Activated CD8-positive, alpha-beta memory T cell treated with anti-CD3 and anti-CD28 coated beads for 4 hours (primary cell): ENCODE measurements around the gene GHRHR.

Experiments
- DNase-seq, 2 donors: peaks; one replicate each; pipeline ENCODE4 v3.0.0-alpha.2; 2020; ENCODE audit warnings: low read depth in 2 of 2

Gene GHRHR

GRCh38 chr7:30968747-30969603 lies 5.2 kb downstream of the GHRHR start:
- DNase-seq, result no peak

GRCh38 chr7:30969604-30969970 lies 5.8 kb downstream of the GHRHR start:
- no peak for DNase-seq

GRCh38 chr7:30970074-30970473 lies 6.3 kb downstream of the GHRHR start:
- no peak for DNase-seq

- DNase-seq, result no peak
Observed at GRCh38 chr7:30970594-30971094, 6.9 kb downstream of the GHRHR start.

- DNase-seq, result no peak
Observed at GRCh38 chr7:30971440-30971839, 7.7 kb downstream of the GHRHR start.

- DNase-seq, result no peak
Observed at GRCh38 chr7:30971840-30972563, 8.2 kb downstream of the GHRHR start.

- DNase-seq, result no peak
Observed at GRCh38 chr7:30973292-30973691, 9.5 kb downstream of the GHRHR start.

- DNase-seq, result no peak
Observed at GRCh38 chr7:30973791-30974604, 10.2 kb downstream of the GHRHR start.

- no peak for DNase-seq
Observed at GRCh38 chr7:30974605-30975255, 11.0 kb downstream of the GHRHR start.

- no peak for DNase-seq
Observed at GRCh38 chr7:30975256-30975899, 11.6 kb downstream of the GHRHR start.

GRCh38 chr7:30976381-30976780 lies 12.6 kb downstream of the GHRHR start:
- DNase-seq, result no peak

GRCh38 chr7:30977222-30977621 lies 13.5 kb downstream of the GHRHR start:
- no peak for DNase-seq

- no peak for DNase-seq
Observed at GRCh38 chr7:30977896-30978564, 14.3 kb downstream of the GHRHR start.

GRCh38 chr7:30979027-30979426 lies 15.3 kb downstream of the GHRHR start:
- DNase-seq, result no peak

- DNase-seq, result no peak
Observed at GRCh38 chr7:30980194-30980593, 16.4 kb downstream of the GHRHR start.

GRCh38 chr7:30980751-30981150 lies 17.0 kb downstream of the GHRHR start:
- no peak for DNase-seq

- DNase-seq, result peak; percentile 24 to 44
Observed at GRCh38 chr7:30983042-30983913, 19.5 kb downstream of the GHRHR start.

- no peak for DNase-seq
Observed at GRCh38 chr7:30983914-30984247, 20.1 kb downstream of the GHRHR start.

GRCh38 chr7:30984359-30985107 lies 20.8 kb downstream of the GHRHR start:
- no peak for DNase-seq
